NCI-H526 treated with DMSO at 0.1 percent for 48 hours (cell line): ENCODE data around the gene PDE9A.
"Not testable (repeated sequence)": the region's sequence is repeated elsewhere in the genome, so short reads cannot be mapped to it uniquely, and the experiment has no call there.

Source experiments
- DNase-seq: peaks from one replicate; lab custom pipeline; 2025; lab: John Stamatoyannopoulos, UW

PDE9A gene

DNA sequence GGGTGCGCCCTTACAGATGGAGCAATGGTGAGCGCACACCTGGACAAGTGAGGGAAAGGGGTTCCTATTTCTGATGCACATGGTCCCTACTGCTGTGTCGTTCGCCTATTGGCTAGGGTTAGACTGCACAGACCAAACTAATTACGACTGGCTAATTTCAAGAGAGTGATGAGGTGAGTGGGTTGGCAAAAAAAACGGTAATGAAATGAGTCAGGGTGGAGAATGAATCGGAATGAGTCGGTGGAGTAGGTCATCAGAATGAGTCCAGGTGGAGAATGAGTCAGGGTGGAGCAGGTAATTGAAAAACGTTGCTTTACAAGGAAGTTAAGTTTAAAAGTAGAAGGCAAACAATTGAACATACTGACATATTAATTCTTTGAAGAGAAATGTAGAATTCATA lies 146.1 kb downstream of the PDE9A start:
- no peak for DNase-seq

- DNase-seq: no peak
Observed at GRCh38 chr21:42799948-42800347, 146.5 kb downstream of the PDE9A start.

DNA sequence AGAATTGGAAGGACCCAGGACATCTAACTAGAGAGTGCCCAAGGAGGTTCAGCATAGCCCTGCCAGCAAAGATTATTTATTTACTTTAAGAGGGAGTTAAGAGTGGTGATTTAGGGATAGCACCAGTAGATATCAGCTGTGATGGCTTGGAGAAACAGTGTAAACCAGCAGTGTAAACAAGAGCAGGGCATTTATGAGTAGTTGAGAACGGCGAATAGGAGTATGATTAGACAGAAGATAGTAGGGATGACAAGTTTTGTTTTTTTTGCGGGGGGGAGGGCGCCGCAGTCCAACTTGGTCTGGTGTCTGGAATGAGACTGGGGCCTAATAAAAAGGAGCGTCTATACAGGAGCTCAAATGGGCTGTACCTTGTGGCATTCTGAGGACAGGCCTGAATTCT lies 148.2 kb downstream of the PDE9A start:
- not testable (repeated sequence) for DNase-seq

- no peak for DNase-seq
Observed at GRCh38 chr21:42806509-42807140, 153.2 kb downstream of the PDE9A start.

DNA sequence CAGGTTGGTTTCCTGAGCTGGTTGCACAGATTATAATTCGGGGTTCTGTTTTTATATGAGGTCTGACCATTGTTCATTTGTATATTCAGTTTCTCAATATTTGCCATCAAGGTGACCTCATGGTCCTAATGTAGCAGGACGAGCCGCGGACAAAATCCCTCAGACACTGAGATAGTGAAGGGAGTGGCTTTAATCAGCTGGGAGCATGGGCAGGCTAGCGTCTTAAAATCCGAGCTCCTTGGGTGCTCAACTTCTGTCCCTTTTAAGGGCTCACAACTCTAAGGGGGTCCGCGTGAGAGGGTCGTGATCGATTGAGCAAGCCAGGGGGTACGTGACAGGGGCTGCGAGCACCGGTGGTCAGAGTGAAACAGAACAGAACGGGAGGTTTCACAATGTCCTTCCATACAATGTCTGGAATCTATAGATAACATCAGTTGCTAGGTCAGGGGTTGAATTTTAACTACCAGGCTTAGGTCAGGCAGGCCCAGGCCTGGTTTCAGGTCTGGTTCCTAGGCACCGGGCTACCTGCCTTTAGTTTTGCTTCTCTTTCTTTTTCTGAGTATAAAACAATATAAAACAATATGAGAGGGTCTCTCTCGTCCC lies 154.0 kb downstream of the PDE9A start:
- DNase-seq: not testable (repeated sequence)

DNA sequence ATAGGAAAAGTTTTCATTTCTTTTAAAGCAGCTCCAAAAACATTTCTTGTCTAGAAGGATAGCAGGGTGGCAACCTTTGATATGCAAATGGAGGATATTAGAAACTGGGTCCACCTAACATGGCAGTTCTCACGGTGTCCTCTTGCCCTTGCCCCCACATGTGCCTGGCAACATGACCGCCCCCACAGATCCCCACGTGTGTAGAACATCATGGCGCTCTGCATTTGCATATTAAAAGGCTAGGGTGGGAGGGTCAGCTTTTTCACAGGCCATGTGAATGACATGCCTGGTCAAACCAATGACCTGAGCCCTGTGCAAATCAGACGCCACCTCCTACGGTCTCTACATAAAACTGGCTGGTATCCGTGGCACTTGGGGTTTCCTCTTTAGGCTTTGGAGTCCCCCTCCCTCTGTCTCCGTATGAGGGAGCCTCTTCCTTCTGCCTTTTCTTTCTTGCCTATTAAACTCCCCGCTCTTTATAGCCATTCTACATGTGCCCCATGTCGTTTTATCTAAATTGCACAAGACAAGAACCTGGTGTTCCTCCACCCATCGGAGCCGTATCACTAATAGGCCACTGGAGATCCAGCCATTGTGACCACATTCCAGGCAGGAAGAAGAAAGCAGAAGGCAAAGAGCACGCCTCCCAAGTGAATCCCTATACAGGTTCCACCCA lies 154.7 kb downstream of the PDE9A start:
- DNase-seq: no peak

DNA sequence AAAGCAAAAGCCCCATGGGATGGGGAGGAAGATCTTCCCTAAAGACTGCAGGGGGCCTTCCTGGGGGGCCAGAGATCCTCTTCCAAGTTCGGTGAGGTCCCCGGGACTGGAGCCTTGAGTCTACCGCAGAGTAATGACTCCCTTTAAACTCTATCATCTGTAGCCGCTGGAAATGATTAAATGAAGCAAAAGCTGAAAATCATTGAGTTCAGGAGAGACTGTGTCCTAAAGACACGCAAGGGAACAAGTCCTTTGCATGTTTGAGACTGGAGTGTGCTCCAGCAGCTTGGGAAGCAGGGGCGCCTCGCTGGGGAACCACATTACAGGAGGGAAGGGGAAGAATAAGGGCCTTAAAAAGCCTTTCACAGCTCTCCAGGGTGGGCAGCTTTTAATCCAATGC lies 155.8 kb downstream of the PDE9A start:
- no peak for DNase-seq

DNA sequence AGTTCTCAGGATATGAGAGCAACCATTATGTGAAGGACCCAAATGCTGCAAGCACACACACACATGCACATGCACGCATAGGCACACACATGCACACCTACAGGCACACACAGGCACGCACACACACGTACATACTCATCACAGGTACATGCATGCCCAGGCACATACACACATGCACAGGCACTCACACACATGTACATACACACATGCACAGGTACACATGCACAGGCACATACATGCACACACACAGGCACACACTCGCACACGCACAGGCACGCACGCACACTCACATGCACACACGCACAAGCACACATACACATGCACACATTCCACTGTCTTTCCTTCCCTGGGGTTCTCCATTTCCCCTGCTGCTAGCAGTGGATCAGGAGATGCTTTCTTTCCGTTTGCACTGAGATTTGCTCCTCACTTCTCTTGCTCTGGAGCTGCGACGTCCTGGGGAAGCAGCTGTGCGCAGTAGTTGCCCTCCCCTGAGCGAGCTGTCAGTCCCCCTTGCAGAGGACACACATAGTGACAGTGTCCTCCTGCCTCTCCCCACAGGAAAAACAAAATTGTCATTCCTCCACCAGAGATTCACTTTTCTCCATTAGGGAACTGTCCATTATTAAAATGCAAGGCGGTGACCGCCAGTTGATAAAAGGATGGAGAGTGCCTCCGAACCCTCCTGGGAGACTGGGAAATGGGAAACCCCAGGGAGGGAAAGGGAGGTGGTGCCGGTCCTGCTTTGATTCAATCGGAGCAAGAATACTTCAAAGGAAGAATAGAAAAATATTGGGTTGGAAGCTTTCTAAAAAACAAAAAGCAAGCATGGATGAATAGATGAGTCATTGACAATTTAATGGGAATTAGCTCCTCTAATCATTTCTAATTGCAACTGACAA lies 156.4 kb downstream of the PDE9A start:
- no peak for DNase-seq

DNA sequence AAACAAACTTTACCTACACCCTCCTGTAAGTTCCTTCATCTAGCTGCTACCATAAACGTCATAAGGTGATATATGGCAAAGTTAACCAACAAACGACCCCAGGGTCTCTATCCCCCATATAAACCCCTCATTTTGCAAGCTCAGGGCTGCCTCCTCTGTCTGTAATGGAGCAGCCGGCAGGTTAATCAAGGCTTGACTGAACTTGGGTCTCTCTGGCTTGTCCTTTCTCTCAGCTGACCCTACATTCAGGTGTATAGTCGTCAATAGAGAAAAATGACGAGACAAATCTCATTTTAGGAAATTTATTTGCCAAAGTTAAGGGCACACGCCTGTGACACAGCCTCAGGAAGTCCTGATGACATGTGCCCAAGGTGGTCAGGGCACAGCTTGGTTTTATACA lies 158.5 kb downstream of the PDE9A start:
- DNase-seq: no peak

DNA sequence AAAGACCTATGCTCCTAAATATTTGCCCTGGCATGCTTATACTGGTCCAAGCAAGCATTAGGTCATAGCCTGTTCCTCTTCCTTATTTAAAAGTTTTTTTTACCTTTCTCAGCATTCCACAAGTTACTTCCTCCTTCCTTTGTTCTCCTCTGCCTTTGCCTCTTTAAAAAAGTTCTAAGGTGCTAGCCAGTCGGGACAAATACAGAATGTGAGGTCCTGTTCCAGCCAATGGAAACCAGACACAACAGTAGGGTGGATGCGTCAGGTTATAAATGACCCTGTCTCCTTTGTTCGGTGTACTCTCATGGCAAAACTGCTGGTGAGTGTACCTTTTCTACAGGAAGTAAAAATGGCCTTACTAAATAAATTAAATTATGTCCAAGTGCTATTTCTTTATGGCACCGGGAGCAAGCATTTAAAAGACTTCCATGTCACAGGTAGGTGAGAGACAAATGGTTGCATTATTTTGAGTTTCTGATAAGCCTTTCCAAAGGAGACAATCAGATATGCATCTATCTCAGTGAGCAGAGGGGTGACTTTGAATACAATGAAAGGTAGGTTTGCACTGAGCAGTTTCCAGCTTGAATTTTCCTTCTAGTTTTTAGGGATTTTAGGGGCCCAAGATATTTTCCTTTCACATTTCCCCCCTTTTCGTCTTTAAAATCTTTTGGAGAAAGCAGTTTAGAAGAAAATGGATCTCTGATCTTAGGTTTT lies 159.3 kb downstream of the PDE9A start:
- DNase-seq: not testable (repeated sequence)

GRCh38 chr21:42815217-42815616 lies 161.8 kb downstream of the PDE9A start:
- no peak for DNase-seq

GRCh38 chr21:42818328-42818749 lies 164.9 kb downstream of the PDE9A start:
- DNase-seq: peak; percentile 35

GRCh38 chr21:42819861-42820615 lies 166.6 kb downstream of the PDE9A start:
- DNase-seq: no peak

DNA sequence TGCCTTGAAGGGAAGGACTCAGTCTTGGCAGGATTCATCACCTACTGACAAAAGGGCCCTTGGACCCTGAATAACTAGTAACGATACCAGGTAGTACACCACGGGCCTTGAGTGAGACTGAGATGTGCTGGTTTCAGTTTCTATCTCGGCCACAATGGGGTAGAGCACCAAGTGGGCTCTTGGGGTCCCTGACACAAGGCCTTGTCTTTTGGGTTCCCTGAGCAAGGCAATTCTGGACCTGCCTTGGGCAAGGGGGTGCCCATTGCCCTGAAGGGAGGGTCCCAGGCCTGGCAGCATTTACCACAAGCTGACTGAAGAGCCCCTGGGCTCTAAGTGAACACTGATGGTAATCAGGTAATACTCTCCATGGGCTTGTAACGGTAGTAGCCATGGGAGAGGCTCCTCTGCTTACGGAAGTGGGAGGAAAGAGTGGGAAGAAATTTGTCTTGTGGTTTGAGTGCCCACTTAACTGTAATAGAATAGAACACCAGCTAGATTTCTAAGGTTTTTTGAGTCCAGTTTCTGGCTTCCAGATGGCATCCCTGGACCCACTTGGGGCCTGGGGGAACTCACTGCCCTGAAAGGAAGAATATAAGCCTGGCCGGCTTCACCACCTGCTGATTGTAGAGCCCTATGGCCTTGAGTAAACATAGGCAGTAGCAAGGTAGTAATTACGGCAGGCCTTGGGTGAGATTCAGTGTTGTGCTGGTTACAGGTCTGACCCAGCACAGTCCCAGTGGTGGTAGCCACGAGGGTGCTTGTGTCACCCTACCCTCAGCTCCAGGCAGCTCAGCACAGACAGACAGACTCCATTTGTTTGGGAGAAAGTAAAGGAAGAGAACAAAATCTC lies 167.4 kb downstream of the PDE9A start:
- no peak for DNase-seq
